MM.1S (cell line): Measurements from ENCODE around the gene SPI1.

Source experiments
- DNase-seq: peaks from one replicate; pipeline ENCODE4 v3.0.0-alpha.2; 2015
- H2AFZ ChIP-seq: fragments of 300-600 bp; sonication (generic); 2 replicates; pipeline ENCODE4 v1.6.0; 2016; ENCODE audit warnings: antibody characterized with exemption, low read length
- H3F3A ChIP-seq: fragments of 300-600 bp; sonication (generic); 2 replicates; pipeline ENCODE4 v1.6.1; 2016; ENCODE audit warnings: mild to moderate bottlenecking, antibody characterized with exemption, low read length, moderate library complexity, mixed read lengths; ENCODE audit not compliant: insufficient read depth
- H3K27ac ChIP-seq: fragments of 300-600 bp; sonication (generic); 2 replicates; pipeline ENCODE4 v1.5.1; 2016; ENCODE audit warnings: mild to moderate bottlenecking, low read length
- H3K27me3 ChIP-seq: fragments of 300-600 bp; sonication (generic); replicated peaks from 2 replicates; pipeline ENCODE4 v1.6.0; 2016; ENCODE audit warnings: low read length; ENCODE audit not compliant: insufficient read depth
- H3K36me3 ChIP-seq: fragments of 300-600 bp; sonication (generic); replicated peaks from 2 replicates; pipeline ENCODE4 v1.6.1; 2016; ENCODE audit warnings: mild to moderate bottlenecking, low read length, mixed read lengths; ENCODE audit not compliant: insufficient read depth
- H3K4me1 ChIP-seq: fragments of 300-600 bp; sonication (generic); 2 replicates; pipeline ENCODE4 v1.6.1; 2016; ENCODE audit warnings: low read length, mixed read lengths
- H3K4me2 ChIP-seq: fragments of 300-600 bp; sonication (generic); 2 replicates; pipeline ENCODE4 v1.6.0; 2016; ENCODE audit warnings: low read depth, low read length
- H3K4me3 ChIP-seq: fragments of 300-600 bp; sonication (generic); 2 replicates; pipeline ENCODE4 v1.5.1; 2016; ENCODE audit warnings: low read length, mixed read lengths
- H3K79me2 ChIP-seq: fragments of 300-600 bp; sonication (generic); 2 replicates; pipeline ENCODE4 v1.6.1; 2016; ENCODE audit warnings: mixed run types, low read length, mixed read lengths
- H3K9ac ChIP-seq: fragments of 300-600 bp; sonication (generic); 2 replicates; pipeline ENCODE4 v1.6.1; 2016; ENCODE audit warnings: low read length, mixed read lengths
- H3K9me2 ChIP-seq: fragments of 300-600 bp; sonication (generic); replicated peaks from 2 replicates; pipeline ENCODE4 v1.6.1; 2016; ENCODE audit warnings: mild to moderate bottlenecking, low read length, mixed read lengths; ENCODE audit not compliant: insufficient read depth
- H3K9me3 ChIP-seq: fragments of 300-600 bp; sonication (generic); replicated peaks from 2 replicates; pipeline ENCODE4 v1.6.1; 2016; ENCODE audit warnings: mild to moderate bottlenecking, low read length, mixed read lengths; ENCODE audit not compliant: insufficient read depth
- H4K20me1 ChIP-seq: fragments of 300-600 bp; sonication (generic); 2 replicates; pipeline ENCODE4 v1.6.1; 2016; ENCODE audit warnings: mild to moderate bottlenecking, low read length, moderate library complexity, mixed read lengths; ENCODE audit not compliant: insufficient read depth
- EZH2 ChIP-seq: fragments of 300-600 bp; sonication (generic); optimal IDR thresholded peaks from 2 replicates; pipeline ENCODE3; 2017; ENCODE audit warnings: low read depth, mild to moderate bottlenecking, antibody characterized with exemption, low read length, mixed read lengths
- EZH2phosphoT487 ChIP-seq: fragments of 300-600 bp; sonication (generic); IDR thresholded peaks from 2 replicates; pipeline ENCODE4 v1.6.1; 2018; ENCODE audit warnings: antibody characterized with exemption, low read length
- TF ChIP-seq, protein P1 (sequence below): fragments of 300-600 bp; sonication (generic); IDR thresholded peaks from 2 replicates; pipeline ENCODE4 v1.5.1; 2016; ENCODE audit warnings: antibody characterized with exemption, low read length, mixed read lengths

Gene SPI1

DNA sequence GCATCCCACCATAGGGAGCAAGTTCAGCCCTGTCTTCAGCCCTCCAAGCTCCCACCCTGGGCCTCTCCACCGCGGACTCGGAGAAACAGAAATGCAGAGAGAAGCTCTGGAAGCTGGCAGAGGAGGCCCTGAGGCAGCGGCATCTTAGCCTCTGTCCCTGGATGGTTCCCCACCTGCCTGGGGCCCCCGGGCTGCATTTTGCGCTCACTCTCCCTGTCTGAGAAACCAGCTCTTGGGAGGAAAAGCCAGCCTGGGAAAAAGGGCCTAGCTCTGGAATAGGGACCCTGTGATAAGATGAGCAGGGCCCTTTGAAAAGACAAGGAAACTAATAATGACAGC lies 12.0 kb upstream of the SPI1 start:
- Histone ChIP-seq H3F3A (no peaks in the 10 kb centered on the region), H3K4me2 (no peak overlapping the region), H4K20me1 (no peaks in the 10 kb centered on the region), H3K9me3 (no peaks in the 10 kb centered on the region), H3K27ac (no peak overlapping the region), H3K9ac (no peak overlapping the region), H3K36me3 (no peaks in the 10 kb centered on the region), H3K79me2 (no peaks in the 10 kb centered on the region), H3K4me3 (no peak overlapping the region), H3K9me2 (no peaks in the 10 kb centered on the region), H2AFZ (no peak overlapping the region), H3K27me3 (no peaks in the 10 kb centered on the region), H3K4me1 (peaks cover 30% of the 10 kb centered on the region)
- TF ChIP-seq, protein P1, sequence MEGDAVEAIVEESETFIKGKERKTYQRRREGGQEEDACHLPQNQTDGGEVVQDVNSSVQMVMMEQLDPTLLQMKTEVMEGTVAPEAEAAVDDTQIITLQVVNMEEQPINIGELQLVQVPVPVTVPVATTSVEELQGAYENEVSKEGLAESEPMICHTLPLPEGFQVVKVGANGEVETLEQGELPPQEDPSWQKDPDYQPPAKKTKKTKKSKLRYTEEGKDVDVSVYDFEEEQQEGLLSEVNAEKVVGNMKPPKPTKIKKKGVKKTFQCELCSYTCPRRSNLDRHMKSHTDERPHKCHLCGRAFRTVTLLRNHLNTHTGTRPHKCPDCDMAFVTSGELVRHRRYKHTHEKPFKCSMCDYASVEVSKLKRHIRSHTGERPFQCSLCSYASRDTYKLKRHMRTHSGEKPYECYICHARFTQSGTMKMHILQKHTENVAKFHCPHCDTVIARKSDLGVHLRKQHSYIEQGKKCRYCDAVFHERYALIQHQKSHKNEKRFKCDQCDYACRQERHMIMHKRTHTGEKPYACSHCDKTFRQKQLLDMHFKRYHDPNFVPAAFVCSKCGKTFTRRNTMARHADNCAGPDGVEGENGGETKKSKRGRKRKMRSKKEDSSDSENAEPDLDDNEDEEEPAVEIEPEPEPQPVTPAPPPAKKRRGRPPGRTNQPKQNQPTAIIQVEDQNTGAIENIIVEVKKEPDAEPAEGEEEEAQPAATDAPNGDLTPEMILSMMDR, result no peak
- TF ChIP-seq EZH2, result no peak
- DNase-seq, result no peak

DNA sequence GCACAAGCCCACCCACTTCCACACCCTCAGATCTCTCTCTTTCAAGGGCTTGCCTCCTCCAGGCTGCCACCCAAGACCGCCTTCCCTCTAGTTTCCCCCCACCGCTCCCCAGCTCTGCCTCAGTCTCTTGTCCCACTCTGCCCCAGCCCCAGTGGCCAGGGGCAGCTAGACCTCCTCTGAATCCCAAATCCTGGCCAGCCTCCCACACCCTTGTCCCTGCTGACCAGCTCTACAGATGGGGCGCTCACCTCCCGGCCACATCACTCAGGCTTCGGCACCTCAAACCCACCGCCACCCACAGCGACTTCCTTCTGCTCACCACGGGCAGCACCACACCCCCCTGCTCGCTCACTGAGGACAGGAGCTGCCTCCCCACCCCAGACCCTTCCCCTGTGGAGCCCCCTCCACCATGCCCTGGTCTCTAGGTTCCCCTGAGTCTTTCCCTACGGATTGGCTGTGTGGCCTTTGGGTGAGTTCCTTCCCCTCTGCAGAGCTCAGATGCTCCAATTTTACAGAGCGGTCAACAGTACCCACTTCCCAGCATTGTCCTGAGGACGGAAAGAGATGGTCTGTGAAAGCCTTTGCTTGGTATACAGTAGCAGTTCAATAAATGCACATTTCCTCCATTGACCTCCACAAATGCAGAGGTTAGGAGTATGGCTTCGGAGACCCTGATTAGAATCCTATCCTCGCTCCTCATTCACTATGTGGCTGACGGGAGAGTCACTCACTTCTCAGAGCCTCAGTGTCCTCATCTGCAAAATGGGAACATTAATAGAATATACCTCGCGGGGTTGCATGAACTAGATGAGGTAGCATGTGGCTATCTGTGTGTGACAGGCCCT lies 11.5 kb upstream of the SPI1 start:
- H2AFZ ChIP-seq, result no peak overlapping the region
- H3K4me3 ChIP-seq, result no peak overlapping the region
- peaks cover 24% of the 10 kb centered on the region for H3K4me1 ChIP-seq
- no peak for DNase-seq
- no peaks in the 10 kb centered on the region for H3K27me3 ChIP-seq
- H3K9ac ChIP-seq, result no peak overlapping the region
- H3K27ac ChIP-seq, result no peak overlapping the region
- no peaks in the 10 kb centered on the region for H3K79me2 ChIP-seq
- no peaks in the 10 kb centered on the region for H3K9me3 ChIP-seq
- no peak for TF ChIP-seq EZH2
- TF ChIP-seq, protein P1, result no peak
- no peaks in the 10 kb centered on the region for H3F3A ChIP-seq
- no peaks in the 10 kb centered on the region for H3K36me3 ChIP-seq
- H3K4me2 ChIP-seq, result no peak overlapping the region
- no peaks in the 10 kb centered on the region for H3K9me2 ChIP-seq
- no peaks in the 10 kb centered on the region for H4K20me1 ChIP-seq

DNA sequence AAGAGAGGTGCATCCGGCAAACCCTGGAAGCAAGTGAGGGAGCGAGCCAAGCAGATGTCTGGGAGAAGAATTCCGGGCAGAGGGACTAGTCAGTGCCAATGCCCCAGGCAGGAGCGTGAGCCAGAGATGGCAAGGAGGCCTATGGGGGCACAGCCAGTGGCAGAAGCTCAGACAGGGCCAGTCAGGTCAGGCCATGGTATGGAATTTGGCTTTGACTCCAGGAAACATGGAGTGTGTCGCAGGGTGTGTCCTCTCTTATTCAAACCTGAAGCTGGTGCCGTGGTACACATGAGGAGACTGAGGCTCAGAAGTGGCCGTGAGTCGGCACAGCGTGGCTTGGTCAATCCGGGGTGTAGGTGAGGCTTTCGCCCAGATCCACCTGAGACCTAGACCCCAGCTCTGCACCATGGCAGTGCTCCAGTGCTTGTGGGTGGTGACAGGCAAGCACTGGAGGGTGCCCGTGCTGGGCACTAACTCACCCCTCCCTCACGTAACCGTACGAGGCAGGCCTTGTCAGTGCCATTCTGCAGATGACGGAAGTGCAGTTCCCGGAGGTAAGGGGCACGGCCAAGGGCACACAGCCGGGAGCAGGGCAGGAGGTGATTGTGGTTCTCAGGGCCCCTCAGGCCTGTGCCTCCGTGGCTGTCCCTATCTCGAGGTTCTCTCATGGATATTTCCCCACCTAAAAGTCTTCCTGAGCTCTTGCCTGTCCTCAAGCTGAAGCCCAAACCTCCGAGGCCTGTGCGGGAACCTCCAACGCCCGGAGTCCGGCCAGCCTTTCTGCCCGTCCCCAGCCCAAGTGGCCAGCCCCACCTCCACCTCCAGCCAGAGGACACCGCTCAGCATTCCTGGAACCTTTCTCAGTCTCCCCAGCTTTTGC lies 10.6 kb upstream of the SPI1 start:
- Histone ChIP-seq H3F3A (no peaks in the 10 kb centered on the region), H3K9me3 (no peaks in the 10 kb centered on the region), H2AFZ (no peak overlapping the region), H4K20me1 (no peaks in the 10 kb centered on the region), H3K27me3 (no peaks in the 10 kb centered on the region), H3K9me2 (no peaks in the 10 kb centered on the region), H3K36me3 (no peaks in the 10 kb centered on the region), H3K9ac (no peak overlapping the region), H3K79me2 (no peaks in the 10 kb centered on the region), H3K4me2 (no peak overlapping the region), H3K4me1 (peaks cover 16% of the 10 kb centered on the region), H3K27ac (no peak overlapping the region), H3K4me3 (no peak overlapping the region)
- no peak for DNase-seq
- TF ChIP-seq, protein P1, result no peak
- TF ChIP-seq EZH2phosphoT487, result no peak
- no peak for TF ChIP-seq EZH2
